HG03442 (cell line): ENCODE data around the gene SLAMF1.
"Not testable (repeated sequence)": the region's sequence is repeated elsewhere in the genome, so short reads cannot be mapped to it uniquely, and the experiment has no call there.

Experiments
- ATAC-seq: cut with Tn5 transposase; IDR thresholded peaks from one replicate; pipeline ENCODE4 v1.9.1; 2021; ENCODE audit warnings: mild to moderate bottlenecking, moderate library complexity; ENCODE audit not compliant: unreplicated experiment

SLAMF1 gene

GRCh38 chr1:160567858-160568682 lies 78.8 kb downstream of the SLAMF1 start:
- ATAC-seq = no peak

- no peak for ATAC-seq
These were observed 79.5 kb downstream of the SLAMF1 start for GRCh38 chr1:160567341-160567740.

DNA sequence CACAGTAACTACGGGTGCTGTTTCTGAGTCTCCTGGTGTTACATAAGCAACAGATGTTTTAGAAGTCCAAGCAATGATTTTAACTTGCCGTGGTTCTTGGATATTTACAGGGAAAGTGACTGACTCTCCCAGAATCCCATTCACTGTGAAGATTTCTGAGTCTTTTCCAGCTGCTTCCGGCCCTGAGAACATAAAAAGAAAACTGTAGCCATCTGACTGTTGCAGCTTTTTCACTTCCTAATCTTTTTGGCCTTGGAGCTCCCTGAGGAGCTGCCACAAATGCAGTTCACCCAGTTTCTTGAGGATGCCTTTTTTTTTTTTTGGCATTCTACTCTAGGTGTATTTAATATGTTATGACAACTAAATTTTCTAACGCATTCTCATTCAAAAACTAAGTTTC lies 81.3 kb downstream of the SLAMF1 start:
- ATAC-seq = no peak

GRCh38 chr1:160563230-160563629 lies 83.6 kb downstream of the SLAMF1 start:
- not testable (repeated sequence) for ATAC-seq

GRCh38 chr1:160562745-160563144 lies 84.1 kb downstream of the SLAMF1 start:
- not testable (repeated sequence) for ATAC-seq

DNA sequence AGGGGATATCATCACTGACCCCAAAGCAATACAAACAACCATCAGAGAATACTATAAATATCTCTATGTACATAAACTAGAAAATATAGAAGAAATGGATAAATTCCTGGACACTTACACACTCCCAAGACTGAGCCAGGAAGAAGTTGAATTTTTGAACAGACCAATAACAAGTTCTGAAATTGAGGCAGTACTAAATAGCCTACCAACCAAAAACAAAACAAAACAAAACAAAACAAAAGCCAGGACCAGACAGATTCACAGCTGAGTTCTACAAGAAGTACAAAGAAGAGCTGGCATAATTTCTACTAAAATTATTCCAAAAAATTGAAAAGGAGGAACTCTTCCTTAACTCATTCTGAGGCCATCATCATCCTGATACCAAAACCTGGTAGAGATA lies 86.0 kb downstream of the SLAMF1 start:
- ATAC-seq = no peak

DNA sequence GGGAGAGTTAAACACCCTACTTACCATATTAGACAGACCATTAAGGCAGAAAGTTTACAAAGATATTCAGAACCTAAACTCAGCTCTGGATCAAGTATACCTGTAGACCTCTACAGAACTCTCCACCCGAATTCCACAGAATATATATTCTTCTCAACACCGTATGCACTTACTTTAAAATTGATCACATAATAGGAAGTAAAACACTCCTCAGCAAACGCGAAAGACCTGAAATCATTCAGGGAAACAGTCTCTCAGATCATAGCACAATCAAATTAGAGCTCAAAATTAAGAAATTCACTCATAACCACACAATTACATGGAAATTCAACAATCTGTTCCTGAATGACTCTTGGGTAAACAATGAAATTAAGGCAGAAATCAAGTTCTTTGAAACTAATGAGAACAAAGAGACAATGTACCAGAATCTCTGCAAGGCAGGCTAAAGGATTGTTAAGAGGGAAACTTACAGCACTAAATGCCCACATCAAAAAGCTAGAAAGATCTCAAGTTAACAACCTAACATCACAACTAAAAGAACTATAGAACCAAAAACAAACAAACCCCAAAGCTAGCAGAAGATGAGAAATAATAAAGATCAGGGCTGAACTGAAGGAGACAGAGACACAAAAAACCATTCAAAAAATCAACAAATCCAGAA lies 86.7 kb downstream of the SLAMF1 start:
- no peak for ATAC-seq

DNA sequence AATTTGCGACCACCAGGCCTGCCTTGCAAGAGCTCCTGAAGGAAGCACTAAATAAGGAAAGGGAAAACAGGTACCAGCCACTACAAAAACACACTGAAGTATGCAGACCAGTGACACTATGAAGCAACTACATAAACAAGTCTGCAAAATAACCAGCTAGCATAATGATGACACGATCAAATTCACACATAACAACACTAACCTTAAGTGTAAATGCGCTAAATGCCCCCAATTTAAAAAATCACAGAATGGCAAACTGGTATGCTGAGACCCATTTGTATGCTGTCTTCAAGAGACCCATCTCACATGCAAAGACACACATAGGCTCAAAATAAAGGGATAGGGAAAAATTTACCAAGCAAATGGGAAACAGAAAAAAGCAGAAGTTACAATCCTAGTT lies 87.4 kb downstream of the SLAMF1 start:
- ATAC-seq = not testable (repeated sequence)

DNA sequence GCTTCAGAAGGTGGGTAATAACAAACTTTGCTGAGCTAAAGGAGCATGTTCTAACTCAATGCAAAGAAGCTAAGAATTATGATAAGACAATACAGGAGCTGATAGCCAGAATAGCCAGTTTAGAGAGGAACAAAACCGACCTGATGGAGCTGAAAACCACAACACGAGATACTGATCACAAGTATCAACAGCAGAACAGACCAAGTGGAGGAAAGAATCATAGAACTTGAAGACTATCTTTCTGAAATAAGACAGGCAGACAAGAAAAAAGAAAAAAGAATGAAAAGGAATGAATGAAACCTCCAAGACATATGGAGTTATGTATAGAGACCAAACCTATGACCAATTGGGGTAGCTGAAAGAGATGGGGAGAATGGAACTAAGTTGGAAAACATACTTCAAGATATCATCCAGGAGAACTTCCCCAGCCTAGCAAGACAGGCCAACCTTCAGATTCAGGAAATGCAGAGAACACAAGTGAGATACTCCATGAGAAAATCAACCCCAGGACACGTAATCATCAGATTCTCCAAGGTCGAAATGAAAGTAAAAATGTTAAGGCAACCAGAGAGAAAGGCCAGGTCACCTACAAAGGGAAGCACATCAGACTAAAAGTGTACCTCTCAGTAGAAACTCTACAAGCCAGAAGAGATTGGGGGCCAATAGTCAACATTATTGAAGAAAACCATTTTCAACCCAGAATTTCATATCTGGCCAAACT lies 88.0 kb downstream of the SLAMF1 start:
- no peak for ATAC-seq
